Measurements from ENCODE around the gene RSAD2. TPM values are rescaled to one million over a fixed set of nuclear protein-coding genes. Genes with fewer than 3 reads are reported as not detected.

The RSAD2 gene
- total RNA-seq, 1 experiment from 2014 or later, result not detected

Other genes with a start within 250 kb of the RSAD2 start
- gene CMPK2, start 11.9 kb upstream of the RSAD2 start, total RNA-seq (2021), result 0.13 to 0.32 TPM (median 0.16 TPM) in 3 replicates
- 12.5 to 13.6 TPM (median 12.8 TPM) in 3 replicates for gene RNF144A, start 39.6 kb downstream of the RSAD2 start, total RNA-seq (2021)

Measured in WTC11 (cell line).